ENCODE data around the gene DPF1.

The DPF1 gene

GRCh38 chr19:38197937-38198704 lies 25.9 kb downstream of the DPF1 start:
- DNase-seq (ENCODE audit: low spot score): no peak

- DNase-seq (ENCODE audit: low spot score): no peak
Observed at GRCh38 chr19:38196948-38197656, 26.9 kb downstream of the DPF1 start.

GRCh38 chr19:38196245-38196837 lies 27.7 kb downstream of the DPF1 start:
- no peak for DNase-seq (ENCODE audit: low spot score)

GRCh38 chr19:38195237-38195636 lies 28.8 kb downstream of the DPF1 start:
- no peak for DNase-seq (ENCODE audit: low spot score)

GRCh38 chr19:38194061-38194701 lies 29.8 kb downstream of the DPF1 start:
- DNase-seq (ENCODE audit: low spot score): no peak

GRCh38 chr19:38193445-38193844 lies 30.6 kb downstream of the DPF1 start:
- DNase-seq (ENCODE audit: low spot score): no peak

GRCh38 chr19:38191747-38192146 lies 32.3 kb downstream of the DPF1 start:
- DNase-seq (ENCODE audit: low spot score): no peak

GRCh38 chr19:38190793-38191192 lies 33.2 kb downstream of the DPF1 start:
- no peak for DNase-seq (ENCODE audit: low spot score)

GRCh38 chr19:38190061-38190460 lies 34.0 kb downstream of the DPF1 start:
- DNase-seq (ENCODE audit: low spot score): no peak

- no peak for DNase-seq (ENCODE audit: low spot score)
Observed at GRCh38 chr19:38185562-38185961, 38.5 kb downstream of the DPF1 start.

- DNase-seq (ENCODE audit: low spot score): no peak
Observed at GRCh38 chr19:38184815-38185214, 39.2 kb downstream of the DPF1 start.

GRCh38 chr19:38183251-38183897 lies 40.6 kb downstream of the DPF1 start:
- DNase-seq (ENCODE audit: low spot score): peak; percentile 72

GRCh38 chr19:38182536-38183210 lies 41.3 kb downstream of the DPF1 start:
- DNase-seq (ENCODE audit: low spot score): peak; percentile 27

GRCh38 chr19:38180071-38180470 lies 44.0 kb downstream of the DPF1 start:
- DNase-seq (ENCODE audit: low spot score): no peak

GRCh38 chr19:38175422-38175821 lies 48.6 kb downstream of the DPF1 start:
- DNase-seq (ENCODE audit: low spot score): no peak

GRCh38 chr19:38173291-38174041 lies 50.6 kb downstream of the DPF1 start:
- DNase-seq (ENCODE audit: low spot score): no peak

- no peak for DNase-seq (ENCODE audit: low spot score)
Observed at GRCh38 chr19:38172001-38172400, 52.0 kb downstream of the DPF1 start.

- no peak for DNase-seq (ENCODE audit: low spot score)
Observed at GRCh38 chr19:38170334-38170733, 53.7 kb downstream of the DPF1 start.

- no peak for DNase-seq (ENCODE audit: low spot score)
Observed at GRCh38 chr19:38168637-38169036, 55.4 kb downstream of the DPF1 start.

GRCh38 chr19:38165335-38165734 lies 58.7 kb downstream of the DPF1 start:
- no peak for DNase-seq (ENCODE audit: low spot score)

GRCh38 chr19:38164526-38164925 lies 59.5 kb downstream of the DPF1 start:
- DNase-seq (ENCODE audit: low spot score): no peak
